Mesenchymal stem cell (in vitro differentiated cells and primary cell): Measurements from ENCODE around the gene RAB3C.
A peak's percentile ranks its signal among the peaks of the same experiment; 100 is the strongest.

Experiments
- DNase-seq: peaks from one replicate; pipeline ENCODE4 v3.0.0-alpha.2; 2013
- H2AFZ ChIP-seq: one replicate; pipeline ENCODE4 v1.6.1; 2013; ENCODE audit warnings: low read depth, mild to moderate bottlenecking, control low read depth, inconsistent platforms, low read length, moderate library complexity
- H2AK5ac ChIP-seq: 2 replicates; pipeline ENCODE4 v1.6.1; 2013; ENCODE audit warnings: low read length, moderate library complexity, mild to moderate bottlenecking, inconsistent platforms; ENCODE audit not compliant: severe bottlenecking
- H2BK120ac ChIP-seq: one replicate; pipeline ENCODE4 v1.6.1; 2013; ENCODE audit warnings: low read depth, mild to moderate bottlenecking, inconsistent platforms, low read length, moderate library complexity
- H2BK12ac ChIP-seq, 2 experiments: one replicate each; pipeline ENCODE4 v1.6.1; 2013; ENCODE audit warnings: inconsistent platforms in 2 of 2, low read length in 2 of 2, mild to moderate bottlenecking in 2 of 2, moderate library complexity in 2 of 2, control low read depth in 1 of 2
- H2BK15ac ChIP-seq: one replicate; pipeline ENCODE4 v1.6.1; 2013; ENCODE audit warnings: mild to moderate bottlenecking, low read depth, inconsistent platforms; ENCODE audit not compliant: poor library complexity, severe bottlenecking
- H2BK5ac ChIP-seq: 2 replicates; pipeline ENCODE4 v1.6.1; 2013; ENCODE audit warnings: low read depth, mild to moderate bottlenecking, low read length, control low read depth, inconsistent platforms; ENCODE audit not compliant: poor library complexity, severe bottlenecking
- H3K14ac ChIP-seq, 2 experiments: one replicate each; pipeline ENCODE4 v1.6.1; 2013; ENCODE audit warnings: inconsistent platforms in 2 of 2, low read length in 2 of 2, control low read depth in 1 of 2, mild to moderate bottlenecking in 1 of 2, moderate library complexity in 1 of 2
- H3K18ac ChIP-seq, 2 experiments: one replicate each; pipeline ENCODE4 v1.6.1; 2013; ENCODE audit warnings: inconsistent platforms in 2 of 2, low read length in 2 of 2, control low read depth in 1 of 2, low read depth in 1 of 2, mild to moderate bottlenecking in 1 of 2
- H3K23ac ChIP-seq, 2 experiments: one replicate each; pipeline ENCODE4 v1.6.1; 2013; ENCODE audit warnings: inconsistent platforms in 2 of 2, low read length in 2 of 2, mild to moderate bottlenecking in 2 of 2, moderate library complexity in 2 of 2, control low read depth in 1 of 2
- H3K27ac ChIP-seq: 2 replicates; pipeline ENCODE4 v1.5.1; 2013; ENCODE audit warnings: mild to moderate bottlenecking, moderate library complexity, low read length, control low read depth, inconsistent platforms; ENCODE audit not compliant: poor library complexity, severe bottlenecking
- H3K27me3 ChIP-seq, 2 experiments: 2 replicates each; pipeline versions ENCODE4 v1.6.1 to v1.7.0; 2013; ENCODE audit warnings: low read length in 2 of 2, mild to moderate bottlenecking in 2 of 2, moderate library complexity in 2 of 2, control low read depth in 1 of 2, inconsistent platforms in 1 of 2; ENCODE audit not compliant: control insufficient read depth in 1 of 2, insufficient read depth in 1 of 2
- H3K36me3 ChIP-seq, 2 experiments: 2 replicates each; pipeline versions ENCODE4 v1.6.1 to v1.7.0; 2013; ENCODE audit warnings: low read length in 2 of 2, control low read depth in 1 of 2, inconsistent platforms in 1 of 2, low read depth in 1 of 2, mild to moderate bottlenecking in 1 of 2; ENCODE audit not compliant: insufficient read depth in 2 of 2, control insufficient read depth in 1 of 2
- H3K4ac ChIP-seq, 2 experiments: one replicate each; pipeline ENCODE4 v1.6.1; 2013; ENCODE audit warnings: inconsistent platforms in 2 of 2, low read length in 2 of 2, mild to moderate bottlenecking in 2 of 2, moderate library complexity in 2 of 2, control low read depth in 1 of 2, low read depth in 1 of 2
- H3K4me1 ChIP-seq: 2 replicates; pipeline ENCODE4 v1.6.1; 2013; ENCODE audit warnings: low read depth, low read length, control low read depth; ENCODE audit not compliant: control insufficient read depth, insufficient read depth
- H3K4me2 ChIP-seq: 2 replicates; pipeline ENCODE4 v1.6.1; 2013; ENCODE audit warnings: low read length, mild to moderate bottlenecking, inconsistent platforms; ENCODE audit not compliant: poor library complexity, severe bottlenecking
- H3K4me3 ChIP-seq, 2 experiments: 2 replicates each; pipeline versions ENCODE4 v1.5.1 to v1.7.0; 2013; ENCODE audit warnings: low read length in 2 of 2, mild to moderate bottlenecking in 2 of 2, control low read depth in 1 of 2, low read depth in 1 of 2; ENCODE audit not compliant: insufficient read depth in 1 of 2
- H3K79me1 ChIP-seq: replicated peaks from 2 replicates; pipeline ENCODE4 v1.6.1; 2013; ENCODE audit warnings: mild to moderate bottlenecking, control low read depth, low read length, inconsistent platforms; ENCODE audit not compliant: poor library complexity, severe bottlenecking
- H3K9ac ChIP-seq: 2 replicates; pipeline ENCODE4 v1.7.0; 2013; ENCODE audit warnings: mild to moderate bottlenecking, low read length, moderate library complexity
- H3K9me3 ChIP-seq: 2 replicates; pipeline ENCODE4 v1.7.0; 2013; ENCODE audit warnings: mild to moderate bottlenecking, low read length; ENCODE audit not compliant: control insufficient read depth
- H4K8ac ChIP-seq: one replicate; pipeline ENCODE4 v1.6.1; 2013; ENCODE audit warnings: inconsistent platforms, mild to moderate bottlenecking, low read length, moderate library complexity
- H4K91ac ChIP-seq: one replicate; pipeline ENCODE4 v1.6.1; 2013; ENCODE audit warnings: mild to moderate bottlenecking, low read length, inconsistent platforms
- whole genome bisulfite sequencing: methylation state at CpG from one replicate; pipeline ENCODE4 v1.1.7; 2013; ENCODE audit warnings: mixed read lengths; 5-methylcytosine and 5-hydroxymethylcytosine counted together

Gene RAB3C

DNA sequence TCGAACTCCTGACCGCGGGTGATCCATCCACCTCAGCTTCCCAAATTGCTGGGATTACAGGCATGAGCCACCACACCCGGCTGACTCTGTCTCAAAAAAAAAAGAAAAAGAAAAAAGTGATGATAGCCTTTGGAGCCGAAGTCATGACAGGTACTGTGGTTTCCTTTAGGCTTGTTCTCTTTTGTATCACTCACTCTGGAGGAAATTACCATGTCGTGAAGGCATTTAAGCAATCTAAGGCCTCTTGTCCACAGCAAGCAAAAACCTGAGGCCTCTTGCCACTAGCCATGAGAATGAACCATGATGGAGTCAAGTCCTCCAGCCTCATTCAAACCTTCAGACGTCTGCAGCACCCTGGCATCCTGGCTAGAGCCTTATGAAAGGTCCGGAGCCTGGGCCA is 286.1 kb downstream of the RAB3C start:
- no peaks in the 10 kb centered on the region for H3K9me3 ChIP-seq
- H3K36me3 ChIP-seq: no peaks in the 10 kb centered on the region
- no peak overlapping the region for H2BK15ac ChIP-seq
- H3K14ac ChIP-seq: no peak overlapping the region
- no peak overlapping the region for H3K4ac ChIP-seq
- H3K4me2 ChIP-seq: no peak overlapping the region
- no peak overlapping the region for H2BK5ac ChIP-seq
- no peak overlapping the region for H4K91ac ChIP-seq
- H3K4me3 ChIP-seq: no peak overlapping the region
- no peak overlapping the region for H2BK120ac ChIP-seq
- no peaks in the 10 kb centered on the region for H3K4me1 ChIP-seq
- no peak overlapping the region for H4K8ac ChIP-seq
- no peak overlapping the region for H3K18ac ChIP-seq
- H3K9ac ChIP-seq: no peak overlapping the region
- H3K23ac ChIP-seq: no peak overlapping the region
- H3K27ac ChIP-seq: no peak overlapping the region
- 74% methylated on average over 7 of the region's 8 CpGs for WGBS
- no peak for DNase-seq
- no peak overlapping the region for H2AK5ac ChIP-seq
- H3K79me1 ChIP-seq: no peaks in the 10 kb centered on the region
- H2BK12ac ChIP-seq: no peak overlapping the region
- H2AFZ ChIP-seq: no peak overlapping the region
- peaks cover 3 to 8% of the 10 kb centered on the region in 2 experiments for H3K27me3 ChIP-seq

- Histone ChIP-seq H3K18ac (no peak overlapping the region), H3K79me1 (no peaks in the 10 kb centered on the region), H3K4me2 (no peak overlapping the region), H2AFZ (no peak overlapping the region), H2BK5ac (no peak overlapping the region), H2BK12ac (no peak overlapping the region), H3K14ac (no peak overlapping the region), H3K4me3 (no peak overlapping the region), H3K27me3 (peaks cover 6 to 10% of the 10 kb centered on the region in 2 experiments), H3K9ac (no peak overlapping the region), H2BK120ac (no peak overlapping the region), H4K91ac (no peak overlapping the region), H2BK15ac (no peak overlapping the region), H3K4me1 (no peaks in the 10 kb centered on the region), H3K4ac (no peak overlapping the region), H4K8ac (no peak overlapping the region), H3K23ac (no peak overlapping the region), H2AK5ac (no peak overlapping the region), H3K36me3 (no peaks in the 10 kb centered on the region), H3K27ac (no peak overlapping the region), H3K9me3 (no peaks in the 10 kb centered on the region)
- DNase-seq: peak; percentile 49
- WGBS: 100% methylated on average over 1 of the region's 3 CpGs
Observed at GRCh38 chr5:58871648-58872242, 288.9 kb downstream of the RAB3C start.

GRCh38 chr5:58872670-58873273 is 289.9 kb downstream of the RAB3C start:
- H3K18ac ChIP-seq: no peak overlapping the region
- no peak overlapping the region for H3K4me2 ChIP-seq
- no peaks in the 10 kb centered on the region for H3K4me1 ChIP-seq
- H2AK5ac ChIP-seq: no peak overlapping the region
- no peak overlapping the region for H2BK5ac ChIP-seq
- no peak overlapping the region for H2BK12ac ChIP-seq
- no peak overlapping the region for H4K91ac ChIP-seq
- H3K4me3 ChIP-seq: no peak overlapping the region
- no peak for DNase-seq
- no peaks in the 10 kb centered on the region for H3K79me1 ChIP-seq
- H2BK120ac ChIP-seq: no peak overlapping the region
- no peaks in the 10 kb centered on the region for H3K36me3 ChIP-seq
- H2BK15ac ChIP-seq: no peak overlapping the region
- H3K9me3 ChIP-seq: no peaks in the 10 kb centered on the region
- H3K14ac ChIP-seq: no peak overlapping the region
- no peak overlapping the region for H3K27ac ChIP-seq
- WGBS: 93% methylated on average over 2 of the region's 5 CpGs
- H3K27me3 ChIP-seq: peaks cover 6 to 10% of the 10 kb centered on the region in 2 experiments
- no peak overlapping the region for H2AFZ ChIP-seq
- no peak overlapping the region for H3K4ac ChIP-seq
- no peak overlapping the region for H3K9ac ChIP-seq
- no peak overlapping the region for H3K23ac ChIP-seq
- no peak overlapping the region for H4K8ac ChIP-seq

GRCh38 chr5:58875599-58875998 is 292.7 kb downstream of the RAB3C start:
- no peak overlapping the region for H3K14ac ChIP-seq
- no peaks in the 10 kb centered on the region for H3K36me3 ChIP-seq
- no peaks in the 10 kb centered on the region for H3K4me1 ChIP-seq
- no peak for DNase-seq
- no peak overlapping the region for H3K23ac ChIP-seq
- H3K9ac ChIP-seq: no peak overlapping the region
- H4K8ac ChIP-seq: no peak overlapping the region
- no peak overlapping the region for H2AK5ac ChIP-seq
- no peak overlapping the region for H2BK15ac ChIP-seq
- H3K27ac ChIP-seq: no peak overlapping the region
- H3K18ac ChIP-seq: no peak overlapping the region
- H2BK12ac ChIP-seq: no peak overlapping the region
- no peak overlapping the region for H2AFZ ChIP-seq
- no peak overlapping the region for H2BK5ac ChIP-seq
- no peak overlapping the region for H3K4ac ChIP-seq
- no peak overlapping the region for H3K4me3 ChIP-seq
- no peak overlapping the region for H2BK120ac ChIP-seq
- peaks cover 2% of the 10 kb centered on the region for H3K9me3 ChIP-seq
- H4K91ac ChIP-seq: no peak overlapping the region
- H3K4me2 ChIP-seq: no peak overlapping the region
- H3K79me1 ChIP-seq: no peaks in the 10 kb centered on the region
- 100% methylated on average over 1 of the region's 3 CpGs for WGBS
- peaks cover 10 to 13% of the 10 kb centered on the region in 2 experiments for H3K27me3 ChIP-seq
